WTC11 (cell line): ENCODE data around the gene FAM228A. TPM values are rescaled to one million over a fixed set of nuclear protein-coding genes. Genes with fewer than 3 reads are reported as not detected.

Experiments used
- ATAC-seq: fragments of 200-7000 bp; cut with Tn5 transposase; 2 replicates; pipeline ENCODE4 v1.10.0; 2021; ENCODE audit warnings: mild to moderate bottlenecking, moderate library complexity
- CTCF ChIA-PET: fragments of 300-600 bp; sonication (Branson Sonifier 250); formaldehyde crosslinking; loops from one replicate; lab custom pipeline; 2021; ENCODE audit warnings: antibody characterized with exemption; lab: Charles Lee
- POLR2A ChIA-PET: fragments of 350-600 bp; sonication (Branson Sonifier 250); formaldehyde crosslinking; loops from one replicate; lab custom pipeline; 2021; ENCODE audit warnings: antibody characterized with exemption; lab: Charles Lee
- DNase-seq: peaks from one replicate; pipeline ENCODE4 v3.0.0; 2021; ENCODE audit warnings: low spot score
- H3K27ac Mint-ChIP-seq: 2 replicates; pipeline ENCODE4 v1.8.0; 2021; ENCODE audit warnings: mixed read lengths
- H3K27me3 Mint-ChIP-seq: 2 replicates; pipeline ENCODE4 v1.8.0; 2021; ENCODE audit warnings: low read depth, mild to moderate bottlenecking, moderate library complexity, mixed read lengths
- H3K36me3 Mint-ChIP-seq: 2 replicates; pipeline ENCODE4 v1.8.0; 2021; ENCODE audit warnings: mixed read lengths
- H3K4me1 Mint-ChIP-seq: 2 replicates; pipeline ENCODE4 v1.8.0; 2022; ENCODE audit warnings: mixed read lengths
- H3K4me3 Mint-ChIP-seq: 2 replicates; pipeline ENCODE4 v1.8.0; 2021; ENCODE audit warnings: mild to moderate bottlenecking, moderate library complexity, mixed read lengths
- H3K9me3 Mint-ChIP-seq: 2 replicates; pipeline ENCODE4 v1.8.0; 2021; ENCODE audit warnings: mixed read lengths
- AFF4 ChIP-seq: sonication (generic); formaldehyde crosslinking; IDR thresholded peaks from 2 replicates; pipeline ENCODE4 v1.8.1; 2023; ENCODE audit warnings: mild to moderate bottlenecking, missing genetic modification reagents, borderline replicate concordance
- CBFB ChIP-seq: sonication (generic); formaldehyde crosslinking; IDR thresholded peaks from 2 replicates; pipeline ENCODE4 v1.8.1; 2022; ENCODE audit warnings: mild to moderate bottlenecking, low read depth, missing genetic modification reagents
- EMX1 ChIP-seq: fragments of 250-450 bp; sonication (Bioruptor Pico); IDR thresholded peaks from 2 replicates; pipeline ENCODE4 v1.8.0; 2021; ENCODE audit warnings: mild to moderate bottlenecking
- ERG ChIP-seq: fragments of 250-450 bp; sonication (Bioruptor Pico); IDR thresholded peaks from 2 replicates; pipeline ENCODE4 v1.8.0; 2021; ENCODE audit warnings: mild to moderate bottlenecking
- GRHL2 ChIP-seq: fragments of 250-450 bp; sonication (Bioruptor Pico); IDR thresholded peaks from 2 replicates; pipeline ENCODE4 v1.8.0; 2022; ENCODE audit warnings: mild to moderate bottlenecking, moderate library complexity; ENCODE audit not compliant: insufficient replicate concordance, severe bottlenecking
- KAT7 ChIP-seq: sonication (generic); formaldehyde crosslinking; IDR thresholded peaks from 2 replicates; pipeline ENCODE4 v1.8.1; 2023; ENCODE audit warnings: missing genetic modification reagents, mild to moderate bottlenecking, borderline replicate concordance
- MXD4 ChIP-seq: fragments of 250-450 bp; sonication (Bioruptor Pico); IDR thresholded peaks from 2 replicates; pipeline ENCODE4 v1.8.0; 2021; ENCODE audit warnings: mild to moderate bottlenecking, moderate library complexity, borderline replicate concordance
- TEAD1 ChIP-seq: sonication (generic); formaldehyde crosslinking; IDR thresholded peaks from 2 replicates; pipeline ENCODE4 v1.8.0; 2022; ENCODE audit warnings: mild to moderate bottlenecking, missing genetic modification reagents
- TP53 ChIP-seq: sonication (generic); formaldehyde crosslinking; IDR thresholded peaks from 2 replicates; pipeline ENCODE4 v1.8.1; 2023; ENCODE audit warnings: mild to moderate bottlenecking, missing genetic modification reagents
- ZNF121 ChIP-seq: sonication (generic); formaldehyde crosslinking; IDR thresholded peaks from 2 replicates; pipeline ENCODE4 v1.8.0; 2023; ENCODE audit warnings: missing genetic modification reagents
- ZNF138 ChIP-seq: sonication (generic); formaldehyde crosslinking; conservative IDR thresholded peaks from 2 replicates; pipeline ENCODE4 v1.8.1; 2022; ENCODE audit warnings: mild to moderate bottlenecking, moderate library complexity, missing genetic modification reagents
- ZNF232 ChIP-seq: sonication (generic); formaldehyde crosslinking; IDR thresholded peaks from 2 replicates; pipeline ENCODE4 v1.8.0; 2022; ENCODE audit warnings: mild to moderate bottlenecking, missing genetic modification reagents
- ZNF263 ChIP-seq: sonication (generic); formaldehyde crosslinking; IDR thresholded peaks from 2 replicates; pipeline ENCODE4 v1.8.1; 2022; ENCODE audit warnings: low read depth, mild to moderate bottlenecking, moderate library complexity, missing genetic modification reagents
- ZNF281 ChIP-seq: sonication (generic); formaldehyde crosslinking; IDR thresholded peaks from 2 replicates; pipeline ENCODE4 v1.8.0; 2023; ENCODE audit warnings: mild to moderate bottlenecking, missing genetic modification reagents
- ZNF416 ChIP-seq: fragments of 250-450 bp; sonication (Bioruptor Pico); IDR thresholded peaks from 2 replicates; pipeline ENCODE4 v1.9.0; 2021; ENCODE audit warnings: mild to moderate bottlenecking, inconsistent platforms
- ZNF425 ChIP-seq: fragments of 250-450 bp; sonication (Bioruptor Pico); conservative IDR thresholded peaks from 2 replicates; pipeline ENCODE4 v1.9.0; 2021; ENCODE audit warnings: mild to moderate bottlenecking
- ZNF512 ChIP-seq: sonication (generic); formaldehyde crosslinking; IDR thresholded peaks from 2 replicates; pipeline ENCODE4 v1.8.1; 2022; ENCODE audit warnings: missing genetic modification reagents, borderline replicate concordance
- ZNF532 ChIP-seq: fragments of 250-450 bp; sonication (Bioruptor Pico); IDR thresholded peaks from 2 replicates; pipeline ENCODE4 v1.9.0; 2021; ENCODE audit warnings: mild to moderate bottlenecking, borderline replicate concordance
- total RNA-seq: library from RNA; stranded (reverse); gene quantifications from 3 replicates; pipeline ENCODE4 v1.2.3, GENCODE V29; 2021

Gene FAM228A
- total RNA-seq, 1 experiment from 2014 or later: 0.09 TPM

- no peak overlapping the region for H3K4me3 Mint-ChIP-seq
- TF ChIP-seq ZNF281 (CRISPR knock-in tag): no peak
- no peaks in the 10 kb centered on the region for H3K9me3 Mint-ChIP-seq
- ATAC-seq: no peak
- no peak overlapping the region; the same call in 1 of the 2 replicates for H3K27ac Mint-ChIP-seq
- DNase-seq: no peak
- ChIA-PET POLR2A (no interaction called here), CTCF (no interaction called here)
- H3K36me3 Mint-ChIP-seq: no peaks in the 10 kb centered on the region
- H3K4me1 Mint-ChIP-seq: peaks cover 4% of the 10 kb centered on the region; the same call in 1 of the 2 replicates
- H3K27me3 Mint-ChIP-seq: peaks cover 2% of the 10 kb centered on the region; the same call in 1 of the 2 replicates
Observed at GRCh38 chr2:24169023-24169422, 5.8 kb upstream of the FAM228A start.

GRCh38 chr2:24175631-24176187 is 856 bp downstream of the FAM228A start:
- POLR2A ChIA-PET: no interaction called here
- TF ChIP-seq TEAD1 (CRISPR knock-in tag) (no peak), MXD4 (CRISPR knock-in tag) (no peak), ZNF512 (no peak), ZNF416 (CRISPR knock-in tag) (no peak), AFF4 (CRISPR knock-in tag) (no peak), KAT7 (CRISPR knock-in tag) (no peak), ERG (CRISPR knock-in tag) (no peak), GRHL2 (CRISPR knock-in tag) (no peak), CBFB (CRISPR knock-in tag) (no peak), ZNF532 (CRISPR knock-in tag) (no peak), ZNF138 (CRISPR knock-in tag) (no peak), ZNF263 (CRISPR knock-in tag) (no peak), EMX1 (CRISPR knock-in tag) (no peak), ZNF425 (CRISPR knock-in tag) (no peak), ZNF121 (CRISPR knock-in tag) (no peak), ZNF232 (CRISPR knock-in tag) (no peak), TP53 (no peak)
- TF ChIP-seq, all 79 proteins: peak for 0
- ATAC-seq (no peak), DNase-seq (no peak)
- Mint-ChIP-seq H3K4me1 (no peaks in the 10 kb centered on the region), H3K9me3 (no peaks in the 10 kb centered on the region), H3K36me3 (no peaks in the 10 kb centered on the region), H3K4me3 (no peak overlapping the region), H3K27me3 (no peaks in the 10 kb centered on the region), H3K27ac (no peak overlapping the region)
- CTCF ChIA-PET: interaction anchor here (0.9 kb wide), 1 partner anchor 12 kb away, joined by 3 read pairs; no protein-coding TSS in a partner anchor
